KOPT-K1 (cell line): ENCODE results near the gene MPIG6B.

Source experiments
- H3K27ac ChIP-seq: fragments of 200-600 bp; sonication (generic); 2 replicates; pipeline ENCODE4 v1.5.1; 2016; ENCODE audit warnings: antibody characterized with exemption, mild to moderate bottlenecking, low read depth, low read length; ENCODE audit not compliant: poor library complexity, severe bottlenecking
- H3K36me3 ChIP-seq: fragments of 200-600 bp; sonication (generic); 2 replicates; pipeline ENCODE4 v1.5.1; 2017; ENCODE audit warnings: antibody characterized with exemption, mild to moderate bottlenecking, low read length, moderate library complexity; ENCODE audit not compliant: insufficient read depth
- H3K9me3 ChIP-seq: fragments of 200-600 bp; sonication (generic); 2 replicates; pipeline ENCODE4 v1.5.1; 2017; ENCODE audit warnings: antibody characterized with exemption, low read length, mild to moderate bottlenecking; ENCODE audit not compliant: insufficient read depth, poor library complexity, severe bottlenecking

MPIG6B gene

DNA sequence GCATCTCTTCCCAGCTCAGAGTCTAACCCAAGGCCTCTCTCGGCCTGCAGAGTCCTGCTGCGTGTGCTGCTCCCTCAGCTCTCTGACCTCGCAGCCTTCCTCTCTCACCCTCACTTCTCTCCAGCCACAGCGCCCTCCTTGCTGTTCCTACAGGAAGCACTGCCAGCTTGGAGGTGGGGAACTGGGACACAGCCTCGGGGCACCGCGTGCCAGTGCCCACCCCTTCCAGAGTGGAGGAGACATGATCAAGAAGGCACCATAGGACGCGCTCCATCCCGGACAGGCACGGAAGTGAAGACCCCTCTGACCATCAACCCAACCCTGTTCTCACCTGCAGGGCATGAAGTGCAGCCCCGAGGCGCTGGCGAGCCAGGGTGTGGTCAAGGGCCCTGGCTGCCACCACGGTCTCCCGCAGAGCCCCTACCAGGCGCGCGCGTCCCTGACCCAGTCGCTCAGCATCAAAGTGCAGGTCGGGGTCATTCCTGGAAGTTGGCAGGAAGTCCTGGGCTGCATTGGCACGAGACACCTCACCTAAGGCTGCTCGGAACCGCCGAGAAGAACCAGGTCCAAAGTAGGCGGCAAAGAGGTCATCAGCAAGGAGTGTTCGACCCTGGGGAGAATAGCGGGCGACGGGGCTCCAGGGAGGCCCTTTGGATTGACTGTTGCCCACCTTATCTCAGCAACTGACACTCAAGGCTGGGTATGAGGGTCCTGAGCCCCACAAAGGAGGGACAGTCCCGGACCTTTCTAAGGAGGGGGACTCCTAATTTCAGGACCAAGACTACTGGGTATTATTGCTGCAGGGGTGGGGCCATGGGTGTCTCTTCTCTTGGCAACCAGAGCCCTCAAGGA, 52.7 kb downstream of the MPIG6B start:
- H3K36me3 ChIP-seq, result peaks cover 36% of the 10 kb centered on the region
- H3K9me3 ChIP-seq, result no peaks in the 10 kb centered on the region
- H3K27ac ChIP-seq, result no peak overlapping the region
